WTC11 (cell line): ENCODE data around the gene LATS1. TPM values are rescaled to one million over a fixed set of nuclear protein-coding genes. Genes with fewer than 3 reads are reported as not detected.

Source experiments
- ATAC-seq: fragments of 200-7000 bp; cut with Tn5 transposase; 2 replicates; pipeline ENCODE4 v1.10.0; 2021; ENCODE audit warnings: mild to moderate bottlenecking, moderate library complexity
- CTCF ChIA-PET: fragments of 300-600 bp; sonication (Branson Sonifier 250); formaldehyde crosslinking; loops from one replicate; lab custom pipeline; 2021; ENCODE audit warnings: antibody characterized with exemption; lab: Charles Lee
- POLR2A ChIA-PET: fragments of 350-600 bp; sonication (Branson Sonifier 250); formaldehyde crosslinking; loops from one replicate; lab custom pipeline; 2021; ENCODE audit warnings: antibody characterized with exemption; lab: Charles Lee
- DNase-seq: peaks from one replicate; pipeline ENCODE4 v3.0.0; 2021; ENCODE audit warnings: low spot score
- H3K27ac Mint-ChIP-seq: 2 replicates; pipeline ENCODE4 v1.8.0; 2021; ENCODE audit warnings: mixed read lengths
- H3K27me3 Mint-ChIP-seq: 2 replicates; pipeline ENCODE4 v1.8.0; 2021; ENCODE audit warnings: low read depth, mild to moderate bottlenecking, moderate library complexity, mixed read lengths
- H3K36me3 Mint-ChIP-seq: 2 replicates; pipeline ENCODE4 v1.8.0; 2021; ENCODE audit warnings: mixed read lengths
- H3K4me1 Mint-ChIP-seq: 2 replicates; pipeline ENCODE4 v1.8.0; 2022; ENCODE audit warnings: mixed read lengths
- H3K4me3 Mint-ChIP-seq: 2 replicates; pipeline ENCODE4 v1.8.0; 2021; ENCODE audit warnings: mild to moderate bottlenecking, moderate library complexity, mixed read lengths
- H3K9me3 Mint-ChIP-seq: 2 replicates; pipeline ENCODE4 v1.8.0; 2021; ENCODE audit warnings: mixed read lengths
- EMX1 ChIP-seq: fragments of 250-450 bp; sonication (Bioruptor Pico); IDR thresholded peaks from 2 replicates; pipeline ENCODE4 v1.8.0; 2021; ENCODE audit warnings: mild to moderate bottlenecking
- GRHL2 ChIP-seq: fragments of 250-450 bp; sonication (Bioruptor Pico); IDR thresholded peaks from 2 replicates; pipeline ENCODE4 v1.8.0; 2022; ENCODE audit warnings: mild to moderate bottlenecking, moderate library complexity; ENCODE audit not compliant: insufficient replicate concordance, severe bottlenecking
- HMGA2 ChIP-seq: fragments of 250-450 bp; sonication (Bioruptor Pico); IDR thresholded peaks from 2 replicates; pipeline ENCODE4 v1.4.0; 2021; ENCODE audit warnings: mild to moderate bottlenecking, moderate library complexity
- KAT7 ChIP-seq: sonication (generic); formaldehyde crosslinking; IDR thresholded peaks from 2 replicates; pipeline ENCODE4 v1.8.1; 2023; ENCODE audit warnings: missing genetic modification reagents, mild to moderate bottlenecking, borderline replicate concordance
- MYBL2 ChIP-seq: sonication (generic); formaldehyde crosslinking; IDR thresholded peaks from 2 replicates; pipeline ENCODE4 v1.8.1; 2023; ENCODE audit warnings: mild to moderate bottlenecking, moderate library complexity, missing genetic modification reagents
- NFYB ChIP-seq: sonication (generic); formaldehyde crosslinking; conservative IDR thresholded peaks from 2 replicates; pipeline ENCODE4 v1.8.0; 2022; ENCODE audit warnings: low read depth, missing genetic modification reagents
- NR1H2 ChIP-seq: sonication (generic); formaldehyde crosslinking; IDR thresholded peaks from 2 replicates; pipeline ENCODE4 v1.9.0; 2021; ENCODE audit warnings: mild to moderate bottlenecking, moderate library complexity, missing genetic modification reagents
- OVOL2 ChIP-seq: fragments of 250-450 bp; sonication (Bioruptor Pico); IDR thresholded peaks from 2 replicates; pipeline ENCODE4 v1.9.0; 2021; ENCODE audit warnings: mild to moderate bottlenecking, borderline replicate concordance
- PRRX2 ChIP-seq: fragments of 250-450 bp; sonication (Bioruptor Pico); IDR thresholded peaks from 2 replicates; pipeline ENCODE4 v1.8.0; 2021; ENCODE audit warnings: mild to moderate bottlenecking
- RELA ChIP-seq: sonication (generic); formaldehyde crosslinking; IDR thresholded peaks from 2 replicates; pipeline ENCODE4 v1.8.1; 2022; ENCODE audit warnings: missing genetic modification reagents, mild to moderate bottlenecking, borderline replicate concordance
- SMAD4 ChIP-seq: sonication (generic); formaldehyde crosslinking; IDR thresholded peaks from 2 replicates; pipeline ENCODE4 v1.8.0; 2022; ENCODE audit warnings: mild to moderate bottlenecking, missing genetic modification reagents
- TEAD4 ChIP-seq: sonication (generic); formaldehyde crosslinking; IDR thresholded peaks from 2 replicates; pipeline ENCODE4 v1.8.0; 2022; ENCODE audit warnings: mild to moderate bottlenecking, missing genetic modification reagents
- TP53 ChIP-seq: sonication (generic); formaldehyde crosslinking; IDR thresholded peaks from 2 replicates; pipeline ENCODE4 v1.8.1; 2023; ENCODE audit warnings: mild to moderate bottlenecking, missing genetic modification reagents
- ZBTB21 ChIP-seq: sonication (generic); formaldehyde crosslinking; IDR thresholded peaks from 2 replicates; pipeline ENCODE4 v1.8.1; 2023; ENCODE audit warnings: mild to moderate bottlenecking, missing genetic modification reagents, borderline replicate concordance
- ZNF121 ChIP-seq: sonication (generic); formaldehyde crosslinking; IDR thresholded peaks from 2 replicates; pipeline ENCODE4 v1.8.0; 2023; ENCODE audit warnings: missing genetic modification reagents
- ZNF138 ChIP-seq: sonication (generic); formaldehyde crosslinking; conservative IDR thresholded peaks from 2 replicates; pipeline ENCODE4 v1.8.1; 2022; ENCODE audit warnings: mild to moderate bottlenecking, moderate library complexity, missing genetic modification reagents
- ZNF263 ChIP-seq: sonication (generic); formaldehyde crosslinking; IDR thresholded peaks from 2 replicates; pipeline ENCODE4 v1.8.1; 2022; ENCODE audit warnings: low read depth, mild to moderate bottlenecking, moderate library complexity, missing genetic modification reagents
- ZNF396 ChIP-seq: fragments of 250-450 bp; sonication (Bioruptor Pico); IDR thresholded peaks from 2 replicates; pipeline ENCODE4 v1.8.0; 2021; ENCODE audit warnings: mild to moderate bottlenecking, moderate library complexity, borderline replicate concordance
- ZNF671 ChIP-seq: fragments of 250-450 bp; sonication (Bioruptor Pico); IDR thresholded peaks from 2 replicates; pipeline ENCODE4 v1.8.0; 2021; ENCODE audit warnings: mild to moderate bottlenecking
- total RNA-seq: library from RNA; stranded (reverse); gene quantifications from 3 replicates; pipeline ENCODE4 v1.2.3, GENCODE V29; 2021
- TF ChIP-seq, protein P1 (sequence below): sonication (generic); formaldehyde crosslinking; IDR thresholded peaks from 2 replicates; pipeline ENCODE4 v1.8.0; 2023; ENCODE audit warnings: missing genetic modification reagents
- TF ChIP-seq, protein P2 (sequence below): sonication (generic); formaldehyde crosslinking; IDR thresholded peaks from 2 replicates; pipeline ENCODE4 v1.8.1; 2022; ENCODE audit warnings: missing genetic modification reagents, borderline replicate concordance

LATS1 gene
- total RNA-seq, 1 experiment from 2014 or later, result 24.2 TPM

DNA sequence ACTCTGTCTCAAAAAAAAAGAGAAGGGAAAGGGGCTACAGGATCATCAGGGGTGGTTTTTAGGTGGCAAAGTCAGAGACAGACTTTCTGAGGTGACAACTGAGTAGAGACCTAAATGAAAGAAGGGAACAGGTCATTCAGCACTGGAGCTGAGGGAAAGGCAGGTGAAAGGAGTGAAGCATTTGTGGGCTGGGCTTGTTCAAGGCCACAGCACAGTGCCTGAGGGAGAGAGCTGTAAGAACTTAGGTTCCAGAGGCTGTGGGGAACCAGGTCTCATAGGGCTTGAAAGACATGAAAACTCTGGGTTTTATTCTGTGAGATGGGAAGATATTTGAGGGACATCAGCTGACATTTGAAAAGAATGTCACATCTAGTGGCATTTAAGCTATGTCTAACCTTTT is 90.2 kb downstream of the LATS1 start:
- CTCF ChIA-PET, result interaction anchor here (0.6 kb wide), 1 partner anchor 1450 kb away, joined by 3 read pairs; no protein-coding TSS in a partner anchor

DNA sequence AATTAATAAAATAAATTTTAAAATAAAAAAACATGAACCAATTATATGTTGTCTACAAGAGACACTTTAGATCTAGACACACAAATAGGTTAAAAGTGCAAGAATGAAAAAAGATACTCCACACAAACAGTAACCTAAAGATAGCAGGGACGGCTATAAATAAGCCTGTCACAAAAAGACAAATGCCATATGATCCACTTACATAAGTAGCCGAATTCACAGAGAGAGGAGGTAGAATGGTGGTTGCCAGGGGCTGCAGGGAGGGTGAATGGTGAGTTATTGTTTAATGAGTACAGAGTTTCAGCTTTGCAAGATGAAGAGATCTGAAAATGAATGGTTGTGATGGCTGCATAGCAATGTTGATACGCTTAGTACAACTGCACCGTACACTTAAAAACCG is 102.1 kb downstream of the LATS1 start:
- Mint-ChIP-seq H3K4me1 (no peaks in the 10 kb centered on the region), H3K36me3 (peaks cover 30% of the 10 kb centered on the region), H3K27me3 (no peaks in the 10 kb centered on the region), H3K4me3 (no peak overlapping the region), H3K27ac (no peak overlapping the region), H3K9me3 (peaks cover 13% of the 10 kb centered on the region)
- TF ChIP-seq KAT7 (CRISPR knock-in tag) (no peak), ZNF138 (CRISPR knock-in tag) (no peak), SMAD4 (CRISPR knock-in tag) (no peak), ZNF671 (CRISPR knock-in tag) (no peak), PRRX2 (CRISPR knock-in tag) (no peak), TEAD4 (CRISPR knock-in tag) (no peak), HMGA2 (CRISPR knock-in tag) (no peak), ZBTB21 (CRISPR knock-in tag) (no peak), OVOL2 (CRISPR knock-in tag) (no peak), NR1H2 (CRISPR knock-in tag) (no peak), GRHL2 (CRISPR knock-in tag) (no peak), ZNF263 (CRISPR knock-in tag) (no peak)
- TF ChIP-seq, protein P1, sequence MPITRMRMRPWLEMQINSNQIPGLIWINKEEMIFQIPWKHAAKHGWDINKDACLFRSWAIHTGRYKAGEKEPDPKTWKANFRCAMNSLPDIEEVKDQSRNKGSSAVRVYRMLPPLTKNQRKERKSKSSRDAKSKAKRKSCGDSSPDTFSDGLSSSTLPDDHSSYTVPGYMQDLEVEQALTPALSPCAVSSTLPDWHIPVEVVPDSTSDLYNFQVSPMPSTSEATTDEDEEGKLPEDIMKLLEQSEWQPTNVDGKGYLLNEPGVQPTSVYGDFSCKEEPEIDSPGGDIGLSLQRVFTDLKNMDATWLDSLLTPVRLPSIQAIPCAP, result no peak
- CTCF ChIA-PET, result no interaction called here
- no peak for ATAC-seq
- DNase-seq, result no peak
- POLR2A ChIA-PET, result no interaction called here

More for the DNA sequence above, 90.2 kb downstream of the LATS1 start:
- Mint-ChIP-seq H3K9me3 (no peaks in the 10 kb centered on the region), H3K4me1 (no peaks in the 10 kb centered on the region), H3K27ac (peak overlapping the region; percentile 48; the same call in 1 of the 2 replicates), H3K27me3 (no peaks in the 10 kb centered on the region), H3K36me3 (peaks cover 23% of the 10 kb centered on the region), H3K4me3 (no peak overlapping the region)
- TF ChIP-seq ZNF396, result no peak
- TF ChIP-seq, protein P2, sequence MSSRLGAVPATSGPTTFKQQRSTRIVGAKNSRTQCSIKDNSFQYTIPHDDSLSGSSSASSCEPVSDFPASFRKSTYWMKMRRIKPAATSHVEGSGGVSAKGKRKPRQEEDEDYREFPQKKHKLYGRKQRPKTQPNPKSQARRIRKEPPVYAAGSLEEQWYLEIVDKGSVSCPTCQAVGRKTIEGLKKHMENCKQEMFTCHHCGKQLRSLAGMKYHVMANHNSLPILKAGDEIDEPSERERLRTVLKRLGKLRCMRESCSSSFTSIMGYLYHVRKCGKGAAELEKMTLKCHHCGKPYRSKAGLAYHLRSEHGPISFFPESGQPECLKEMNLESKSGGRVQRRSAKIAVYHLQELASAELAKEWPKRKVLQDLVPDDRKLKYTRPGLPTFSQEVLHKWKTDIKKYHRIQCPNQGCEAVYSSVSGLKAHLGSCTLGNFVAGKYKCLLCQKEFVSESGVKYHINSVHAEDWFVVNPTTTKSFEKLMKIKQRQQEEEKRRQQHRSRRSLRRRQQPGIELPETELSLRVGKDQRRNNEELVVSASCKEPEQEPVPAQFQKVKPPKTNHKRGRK, result no peak
- TF ChIP-seq MYBL2, result no peak
- TF ChIP-seq ZNF121 (CRISPR knock-in tag), result no peak
- no peak for TF ChIP-seq RELA
- no peak for TF ChIP-seq TP53 (CRISPR knock-in tag)
- POLR2A ChIA-PET, result interaction anchor here (0.7 kb wide), 1 partner anchor 59 kb away, joined by 3 read pairs; no protein-coding TSS in a partner anchor
- DNase-seq (no peak), ATAC-seq (no peak)

DNA sequence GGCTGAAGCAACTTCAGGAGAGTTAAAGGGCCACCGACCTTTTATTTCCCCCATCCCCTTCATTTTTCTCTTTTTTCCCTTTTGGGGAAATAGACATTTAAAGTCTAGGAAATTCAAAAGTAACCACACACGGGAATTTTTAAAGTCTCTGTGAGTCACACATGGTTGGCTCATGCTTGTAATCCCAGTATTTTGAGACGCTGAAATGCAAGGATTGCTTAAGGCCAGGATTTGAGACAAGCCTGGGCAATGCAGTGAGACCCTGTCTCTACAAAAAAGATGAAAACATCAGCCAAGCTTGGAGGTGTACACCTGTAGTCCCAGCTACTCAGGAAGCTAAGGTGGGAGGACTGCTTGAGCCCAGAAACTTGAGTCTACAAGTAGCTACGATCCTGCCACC is 103.6 kb downstream of the LATS1 start:
- no peaks in the 10 kb centered on the region for H3K27me3 Mint-ChIP-seq
- H3K9me3 Mint-ChIP-seq, result peaks cover 13% of the 10 kb centered on the region
- H3K4me3 Mint-ChIP-seq, result no peak overlapping the region
- CTCF ChIA-PET, result no interaction called here
- POLR2A ChIA-PET, result no interaction called here
- no peak overlapping the region for H3K27ac Mint-ChIP-seq
- no peak for ATAC-seq
- peaks cover 20% of the 10 kb centered on the region for H3K36me3 Mint-ChIP-seq
- TF ChIP-seq EMX1 (CRISPR knock-in tag) (no peak), NFYB (CRISPR knock-in tag) (no peak), ZNF121 (CRISPR knock-in tag) (peak; percentile 89)
- H3K4me1 Mint-ChIP-seq, result no peaks in the 10 kb centered on the region
- no peak for DNase-seq
